Limb (tissue), 2 donors: ENCODE results near the gene MYCT1.
"Not testable (repeated sequence)": the region's sequence is repeated elsewhere in the genome, so short reads cannot be mapped to it uniquely, and the experiment has no call there.

Experiments used
- DNase-seq, 2 donors: peaks; one replicate each; pipeline ENCODE4 v3.0.0-alpha.2; 2016; ENCODE audit errors: extremely low spot score in 2 of 2

Gene MYCT1, protein sequence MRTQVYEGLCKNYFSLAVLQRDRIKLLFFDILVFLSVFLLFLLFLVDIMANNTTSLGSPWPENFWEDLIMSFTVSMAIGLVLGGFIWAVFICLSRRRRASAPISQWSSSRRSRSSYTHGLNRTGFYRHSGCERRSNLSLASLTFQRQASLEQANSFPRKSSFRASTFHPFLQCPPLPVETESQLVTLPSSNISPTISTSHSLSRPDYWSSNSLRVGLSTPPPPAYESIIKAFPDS

DNA sequence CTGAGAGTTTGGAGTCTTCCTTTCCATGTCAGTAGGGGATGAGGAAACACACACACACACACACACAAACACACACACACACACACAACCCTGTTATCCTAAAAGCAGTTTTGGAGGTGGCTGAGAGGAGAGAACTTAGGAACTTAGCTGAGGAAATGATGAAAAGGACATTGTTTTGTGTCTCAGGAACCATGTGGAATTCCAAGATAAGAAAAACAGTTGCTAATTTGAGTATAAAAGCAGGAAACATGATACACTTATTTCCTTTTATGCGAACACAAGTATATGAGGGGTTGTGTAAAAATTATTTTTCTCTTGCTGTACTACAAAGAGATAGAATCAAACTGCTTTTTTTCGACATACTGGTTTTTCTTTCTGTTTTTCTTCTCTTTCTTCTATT, at the start of gene MYCT1:
TSS of gene MYCT1 (plus strand) at position 264 of the 400 bp plus-strand sequence. CDS start at position 270, 6 bp downstream.
- no peak for DNase-seq

DNA sequence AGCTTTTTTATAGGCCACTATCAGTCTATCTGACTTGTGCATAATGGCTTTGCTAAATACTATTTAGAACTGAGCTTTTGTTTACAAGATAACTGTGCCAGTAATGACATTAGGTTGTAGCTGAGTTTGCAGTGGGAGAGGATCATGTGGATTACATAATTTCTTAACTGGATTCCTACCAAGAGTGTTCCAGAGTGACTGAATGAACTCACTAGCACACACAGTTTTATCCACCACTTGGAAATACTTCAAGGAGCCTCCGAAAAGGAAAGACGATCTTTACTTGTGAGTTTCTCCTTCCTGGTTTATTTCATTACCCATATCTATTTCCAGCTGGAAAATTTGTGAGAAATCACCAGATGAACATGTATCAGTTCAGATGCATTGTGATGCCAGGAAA, 49.6 kb upstream of the MYCT1 start:
- peak in 1 of 2 donors; percentile 38 for DNase-seq

DNA sequence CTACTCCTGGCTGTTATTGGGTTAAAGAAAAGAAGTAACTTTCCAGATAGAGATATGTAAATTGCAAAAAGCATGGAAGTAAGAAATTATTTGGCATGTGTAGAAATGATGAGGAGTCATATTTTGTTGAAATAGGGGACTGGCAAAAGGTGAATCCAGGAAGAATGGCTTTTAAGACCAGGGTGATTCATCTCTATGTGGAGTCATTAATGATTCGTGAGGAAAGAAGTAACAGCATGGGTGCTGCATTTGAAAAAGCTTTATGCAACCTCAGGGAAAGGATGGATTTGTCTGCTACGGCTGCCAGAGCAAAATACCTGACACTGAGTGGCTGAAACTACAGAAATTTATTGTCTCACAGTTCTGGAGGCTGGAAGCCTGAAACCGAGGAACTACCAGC, 45.7 kb upstream of the MYCT1 start:
- no peak for DNase-seq

DNA sequence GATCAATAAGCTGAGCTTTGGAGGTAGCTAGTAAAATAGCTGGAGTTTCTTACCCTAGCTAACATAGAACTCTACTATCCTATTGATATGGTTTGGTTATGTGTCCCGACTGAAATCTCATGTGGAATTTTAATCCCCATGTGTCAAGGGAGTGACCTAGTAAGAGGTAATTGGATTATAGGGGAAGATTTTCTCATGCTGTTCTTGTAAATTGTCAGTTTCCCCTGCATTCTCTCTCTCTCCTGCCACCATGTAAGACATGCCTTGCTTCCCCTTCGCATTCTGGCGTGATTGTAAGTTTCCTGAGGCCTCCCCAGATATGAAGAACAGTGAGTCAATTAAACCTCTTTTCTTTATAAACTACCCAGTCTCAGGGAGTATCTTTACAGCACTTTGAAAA, 35.9 kb upstream of the MYCT1 start:
- DNase-seq = no peak

DNA sequence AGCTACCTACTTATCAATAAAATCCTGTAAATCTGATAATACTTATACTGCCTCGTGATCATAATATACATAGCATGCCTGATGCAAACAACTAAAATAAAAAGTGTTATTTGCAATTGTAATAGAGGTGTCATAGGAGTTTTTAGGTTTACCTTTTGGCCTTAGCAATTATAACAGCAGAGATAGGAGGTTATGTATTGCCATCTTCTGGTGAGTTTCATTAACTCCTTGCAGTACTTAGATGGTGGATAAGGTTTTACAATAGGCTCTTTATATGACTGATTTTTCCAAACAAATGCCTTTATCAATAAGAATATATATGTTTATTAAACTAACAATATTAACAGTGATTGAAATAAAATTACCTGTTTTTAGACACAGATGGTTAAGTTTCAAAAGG, 27.8 kb upstream of the MYCT1 start:
- peak in 1 of 2 donors; percentile 10 for DNase-seq

DNA sequence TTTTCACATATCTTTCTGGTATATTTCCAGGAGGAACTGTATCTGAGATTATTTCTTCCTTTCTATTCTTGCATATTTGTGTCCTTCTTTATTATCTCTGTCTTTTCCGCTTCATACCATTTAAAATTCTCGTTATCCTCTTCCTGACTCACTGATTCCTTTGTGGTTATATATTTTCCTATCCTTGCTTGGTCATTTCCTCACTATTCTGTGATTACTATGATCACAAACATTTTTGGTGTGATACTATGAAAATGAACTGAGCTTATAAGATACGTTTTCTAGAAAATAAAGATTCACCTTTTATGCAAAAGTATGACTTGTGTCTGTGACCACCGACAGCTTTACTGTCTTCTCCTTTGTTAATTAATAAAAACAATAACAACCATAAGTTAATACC, 26.5 kb upstream of the MYCT1 start:
- no peak for DNase-seq

DNA sequence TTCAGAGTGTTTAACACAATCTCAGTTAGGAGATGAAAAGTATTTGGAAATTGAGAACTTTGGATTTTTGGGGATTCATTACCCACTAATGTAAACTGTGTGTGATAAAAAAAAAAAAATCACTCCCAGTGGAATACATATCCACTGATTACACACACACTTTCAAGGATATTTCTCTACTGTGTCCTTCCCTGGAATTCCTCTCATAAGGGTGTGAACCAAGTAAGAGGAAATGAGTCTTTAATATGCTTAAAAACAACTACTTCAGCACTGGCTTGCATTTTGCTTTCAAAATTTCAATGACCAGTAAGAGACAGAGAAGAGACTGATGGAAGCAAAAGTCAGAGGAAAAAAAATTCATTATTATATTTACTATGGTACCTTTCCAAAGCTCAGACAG, 24.5 kb upstream of the MYCT1 start:
- no peak for DNase-seq

DNA sequence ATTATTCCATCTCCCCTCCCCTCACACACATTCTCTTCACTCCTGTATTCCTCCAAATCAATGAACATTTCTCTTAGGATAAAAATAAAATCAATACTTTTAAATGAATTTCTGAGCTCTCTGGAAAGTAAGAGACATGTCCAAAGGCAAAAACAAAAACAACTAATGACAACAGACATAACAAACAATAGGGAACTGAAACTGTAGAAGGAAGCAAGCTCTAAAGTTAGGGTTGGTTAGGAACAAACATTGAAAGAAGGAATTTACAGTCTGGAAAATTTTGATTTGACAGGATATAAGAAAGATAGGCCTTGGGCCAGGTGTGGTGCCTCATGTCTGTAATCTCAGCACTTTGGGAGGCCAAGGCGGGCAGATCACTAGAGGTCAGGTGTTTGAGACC, 17.5 kb upstream of the MYCT1 start:
- no peak for DNase-seq

DNA sequence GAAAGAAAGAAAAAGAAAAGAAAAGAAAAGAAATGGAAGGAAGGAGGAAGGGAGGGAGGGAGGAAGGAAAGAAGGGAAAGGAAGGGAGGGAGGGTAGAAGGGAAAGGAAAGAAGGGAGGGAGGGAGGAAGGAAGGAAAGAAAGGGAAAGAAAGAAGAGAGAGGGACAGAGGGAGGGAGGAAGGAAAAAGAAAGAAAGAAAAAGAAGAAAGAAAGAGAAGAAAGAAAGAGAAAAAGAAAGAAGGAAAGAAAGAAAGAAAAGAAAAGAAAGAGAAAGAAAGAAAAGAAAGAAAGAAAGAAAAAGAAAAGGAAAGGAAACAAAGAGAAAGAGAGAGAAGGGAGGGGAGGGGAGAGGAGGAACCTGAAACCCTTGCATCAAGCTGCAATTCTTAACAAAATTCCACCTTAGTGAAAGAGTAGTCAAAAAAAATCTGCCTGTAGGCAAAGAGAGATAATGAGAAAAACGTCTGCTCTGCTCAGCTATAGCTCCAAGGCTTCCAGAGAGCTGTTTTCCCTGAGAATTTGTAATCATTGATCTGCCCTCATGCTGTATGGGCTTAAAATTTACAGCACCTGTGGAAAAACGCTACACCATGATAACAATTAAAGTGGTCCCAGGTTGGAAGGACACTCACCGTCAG, 16.7 kb upstream of the MYCT1 start:
- no peak for DNase-seq

DNA sequence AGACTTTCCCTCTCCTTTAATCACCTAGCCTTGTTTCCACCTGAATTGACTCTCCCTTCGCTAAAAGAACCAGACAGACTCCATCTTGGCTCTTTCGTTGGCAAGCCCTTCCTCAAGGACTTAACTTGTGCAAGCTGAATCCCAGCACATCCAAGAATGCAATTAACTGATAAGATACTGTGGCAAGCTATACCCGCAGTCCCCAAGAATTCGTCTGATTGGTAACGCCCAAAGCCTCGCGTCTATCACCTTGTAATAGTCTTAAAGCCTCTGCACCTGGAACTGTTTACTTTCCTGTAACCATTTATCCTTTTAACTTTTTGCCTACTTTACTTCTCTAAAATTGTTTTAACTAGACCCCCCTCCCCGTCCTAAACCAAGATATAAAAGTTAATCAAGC, 15.6 kb upstream of the MYCT1 start:
- no peak for DNase-seq

DNA sequence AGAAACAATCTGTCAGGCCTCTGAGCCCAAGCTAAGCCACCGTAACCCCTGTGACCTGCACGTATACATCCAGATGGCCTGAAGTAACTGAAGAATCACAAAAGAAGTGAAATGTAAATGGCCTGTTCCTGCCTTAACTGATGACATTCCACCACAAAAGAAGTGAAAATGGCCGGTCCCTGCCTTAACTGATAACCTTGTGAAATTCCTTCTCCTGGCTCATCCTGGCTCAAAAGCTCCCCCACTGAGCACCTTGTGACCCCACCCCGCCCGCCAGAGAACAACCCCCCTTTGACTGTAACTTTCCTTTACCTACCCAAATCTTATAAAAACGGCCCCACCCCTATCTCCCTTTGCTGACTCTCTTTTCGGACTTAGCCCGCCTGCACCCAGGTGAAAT, 14.8 kb upstream of the MYCT1 start:
- DNase-seq = not testable (repeated sequence)

DNA sequence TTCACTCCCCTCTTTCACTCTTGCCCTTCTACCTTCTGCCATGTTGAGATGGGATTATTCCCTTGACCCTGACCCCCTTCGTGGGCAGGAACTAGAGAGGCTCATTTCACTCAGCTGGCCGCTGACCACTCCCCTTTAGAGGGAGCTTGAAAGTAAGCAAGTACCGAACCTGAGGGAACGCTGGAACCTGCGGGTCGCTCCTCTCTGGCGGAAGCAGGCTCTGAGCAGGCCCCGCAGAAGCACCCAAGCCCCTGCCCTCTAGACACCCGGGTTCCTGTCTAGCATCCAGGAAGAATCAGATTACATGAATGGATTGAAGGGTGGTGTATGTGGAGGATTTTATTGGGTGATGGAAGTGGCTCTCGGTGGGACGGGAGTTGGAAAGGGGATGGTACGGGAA, 11.9 kb upstream of the MYCT1 start:
- no peak for DNase-seq

DNA sequence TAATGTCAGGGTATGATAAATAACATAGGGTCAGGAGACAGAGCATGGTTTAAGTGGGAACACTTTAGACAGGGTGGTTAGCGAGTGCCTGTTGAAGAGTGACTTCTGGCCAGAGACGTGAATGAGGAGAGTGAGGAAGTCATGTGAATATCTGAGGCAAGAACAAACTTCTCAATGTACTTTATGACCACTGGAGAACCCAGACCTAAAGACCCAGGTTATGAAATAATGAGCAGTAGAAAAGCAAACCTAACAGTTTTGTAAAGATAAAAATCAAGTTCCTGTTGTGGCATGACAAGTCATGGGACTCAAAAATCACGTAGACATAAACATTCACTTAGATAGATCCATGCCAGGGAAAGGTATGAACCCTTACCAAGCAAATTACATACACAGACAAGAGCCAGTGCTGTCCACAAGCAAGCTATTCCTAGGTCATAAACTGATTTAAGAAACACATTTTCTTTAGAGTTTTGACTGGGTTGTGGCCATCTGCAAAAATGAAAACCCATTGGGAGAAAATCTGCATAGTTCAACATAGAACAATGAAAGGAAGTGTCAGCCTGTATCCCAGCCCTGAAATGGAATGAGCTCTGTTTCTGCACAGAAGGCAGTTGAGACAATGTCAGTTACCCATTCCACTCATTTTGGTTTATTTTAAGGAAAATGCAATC, 2.2 kb upstream of the MYCT1 start:
- DNase-seq = no peak

DNA sequence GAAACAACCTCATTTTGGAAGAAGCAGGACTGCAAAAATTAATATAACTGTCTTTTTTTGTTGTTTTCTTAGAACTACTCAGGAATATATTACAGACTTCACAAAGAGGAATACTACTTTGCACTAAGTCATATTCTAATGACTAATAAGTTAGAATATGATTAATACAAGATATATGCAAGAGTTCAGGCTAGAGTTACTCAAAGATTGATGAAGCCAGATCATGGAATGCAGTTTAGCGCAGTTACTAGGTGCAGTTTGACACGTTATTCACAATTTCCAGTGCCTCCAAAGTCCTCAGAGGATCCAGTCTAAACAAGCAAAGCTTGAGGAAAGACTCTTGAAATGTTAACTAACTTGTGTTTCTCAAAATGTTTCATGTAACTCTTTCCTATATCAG, 1.2 kb upstream of the MYCT1 start:
- no peak for DNase-seq

DNA sequence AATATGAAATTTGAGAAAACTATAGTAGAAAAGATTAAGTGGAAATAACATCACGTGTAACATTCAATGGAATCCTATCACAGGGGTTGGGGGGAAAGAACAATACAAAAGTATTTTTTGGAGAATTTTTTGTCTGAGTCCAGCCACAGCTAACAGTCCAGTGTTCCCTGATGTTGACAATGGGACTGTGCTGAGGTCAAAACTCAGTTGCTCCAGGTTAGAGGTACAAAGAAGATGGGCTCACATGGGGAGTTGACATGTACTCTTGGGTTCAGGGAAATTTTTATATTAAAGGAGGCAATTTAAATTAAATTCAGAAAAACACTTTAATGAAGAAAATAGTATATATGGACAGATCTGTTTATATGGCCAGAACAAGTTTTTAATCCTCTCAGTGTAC, 995 bp downstream of the MYCT1 start:
- DNase-seq = no peak

DNA sequence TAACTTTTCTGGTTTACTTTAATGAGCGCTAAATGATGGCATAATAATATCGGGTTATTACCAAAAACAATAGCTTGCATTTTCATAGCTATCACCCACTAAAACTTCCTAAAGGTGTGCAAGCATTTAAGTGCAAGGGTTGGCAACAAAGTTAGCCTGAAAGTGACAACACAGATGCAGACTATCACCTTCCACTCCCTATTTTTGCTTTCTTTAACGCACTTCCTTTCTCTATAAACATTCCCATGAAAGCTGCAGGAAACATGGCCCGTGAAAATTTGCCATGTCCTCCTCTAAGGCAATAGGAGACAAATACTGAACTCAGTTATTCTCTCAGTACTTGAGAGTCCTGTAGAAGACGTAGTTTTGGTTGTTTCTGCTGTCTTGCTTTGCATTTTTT, 2.7 kb downstream of the MYCT1 start:
- DNase-seq = no peak

DNA sequence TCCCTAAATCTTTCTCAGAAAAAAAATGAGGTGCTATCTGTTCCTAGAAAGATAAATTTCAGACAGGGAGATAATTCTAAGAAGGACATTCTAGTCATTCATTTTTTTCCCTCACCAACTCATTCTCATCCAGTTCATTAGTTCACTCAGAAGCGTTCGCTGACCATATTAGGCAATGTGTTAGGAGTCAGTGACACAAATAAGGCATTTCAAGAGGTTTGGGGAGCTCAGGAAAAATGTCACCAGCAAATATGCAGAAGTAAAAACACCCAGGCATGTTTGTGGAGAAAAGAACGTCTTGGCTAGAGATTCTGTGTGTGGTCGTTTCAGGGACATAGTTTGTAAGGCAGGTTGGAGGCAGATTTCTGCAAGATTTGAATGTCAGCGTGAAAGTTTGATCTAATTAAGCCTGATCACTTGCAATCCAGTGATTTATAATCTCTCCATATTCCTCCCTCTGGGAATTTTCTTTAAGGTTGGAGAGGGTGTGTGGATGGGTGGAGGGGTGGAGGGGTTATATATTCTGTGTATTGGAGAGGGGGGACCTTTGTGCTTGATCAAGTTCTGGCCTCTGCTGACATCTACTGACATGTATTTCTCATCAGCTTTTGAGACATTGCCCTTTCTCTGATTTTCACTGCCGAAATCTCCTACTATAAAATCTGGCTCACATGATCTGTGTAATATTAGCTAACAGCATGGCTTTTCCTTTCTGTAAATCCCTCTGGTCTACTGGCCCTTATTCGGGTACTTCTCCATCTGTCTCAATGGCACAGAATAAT, 3.6 kb downstream of the MYCT1 start:
- no peak for DNase-seq

DNA sequence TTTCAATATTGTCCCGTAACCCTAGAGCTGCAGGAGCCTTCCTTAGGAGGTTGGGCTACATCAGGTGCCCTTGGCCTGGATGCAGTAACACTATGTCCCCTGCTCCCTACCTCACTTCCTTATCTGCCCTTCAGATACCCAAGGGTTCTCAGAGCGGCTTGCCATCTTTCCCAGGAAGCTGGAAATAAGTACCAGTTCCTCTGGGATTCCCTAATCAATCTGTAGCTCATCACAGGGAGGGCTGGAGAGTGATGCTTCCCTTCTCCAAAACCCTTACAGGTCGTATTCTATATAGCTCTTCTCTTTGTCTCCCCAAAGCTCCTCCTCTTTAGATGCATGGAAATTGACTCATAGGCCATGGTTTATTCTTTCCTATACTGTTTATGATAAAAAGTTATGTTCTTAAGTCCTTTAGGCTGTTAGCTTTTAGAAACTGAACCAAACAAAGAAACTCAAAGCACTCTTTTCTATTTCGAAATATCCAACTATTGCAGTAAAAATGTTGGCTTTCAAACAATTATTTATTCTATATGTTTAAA, 4.2 kb downstream of the MYCT1 start:
- no peak for DNase-seq

DNA sequence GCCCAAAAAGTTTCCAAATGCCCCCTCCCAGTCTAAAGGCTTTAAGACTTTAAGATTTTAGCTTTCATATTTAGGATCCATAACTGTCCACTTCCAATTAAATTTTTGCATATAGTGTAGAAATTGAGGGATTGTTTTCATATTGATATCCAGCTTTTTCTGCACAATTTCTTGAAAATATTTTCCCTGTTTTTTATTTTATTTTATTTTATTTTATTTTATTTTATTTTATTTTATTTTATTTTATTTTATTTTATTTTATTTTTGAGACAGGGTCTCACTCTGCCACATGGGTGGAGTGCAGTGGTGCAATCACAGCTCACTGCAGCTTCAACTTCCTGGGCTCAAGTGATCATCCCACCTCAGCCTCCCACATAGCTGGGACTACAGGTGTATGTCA, 6.1 kb downstream of the MYCT1 start:
- DNase-seq = not testable (repeated sequence)

DNA sequence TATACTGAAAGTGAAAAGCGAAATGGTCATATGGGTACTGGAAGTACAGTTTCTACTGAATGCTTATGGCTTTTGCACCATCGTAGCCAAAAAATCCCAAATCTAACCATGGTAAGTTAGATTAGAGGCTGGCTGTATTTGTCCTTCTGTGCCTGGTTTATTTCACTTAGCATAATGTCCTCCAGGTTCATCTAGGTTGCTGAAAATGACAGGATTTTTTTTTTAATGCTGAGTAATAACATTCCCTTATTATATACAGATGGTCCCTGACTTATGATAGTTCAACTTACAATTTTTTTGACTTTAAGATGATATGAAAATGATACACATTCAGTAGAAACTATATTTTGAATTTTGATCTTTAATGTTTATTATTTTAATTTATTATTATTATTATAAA, 7.6 kb downstream of the MYCT1 start:
- DNase-seq = no peak

DNA sequence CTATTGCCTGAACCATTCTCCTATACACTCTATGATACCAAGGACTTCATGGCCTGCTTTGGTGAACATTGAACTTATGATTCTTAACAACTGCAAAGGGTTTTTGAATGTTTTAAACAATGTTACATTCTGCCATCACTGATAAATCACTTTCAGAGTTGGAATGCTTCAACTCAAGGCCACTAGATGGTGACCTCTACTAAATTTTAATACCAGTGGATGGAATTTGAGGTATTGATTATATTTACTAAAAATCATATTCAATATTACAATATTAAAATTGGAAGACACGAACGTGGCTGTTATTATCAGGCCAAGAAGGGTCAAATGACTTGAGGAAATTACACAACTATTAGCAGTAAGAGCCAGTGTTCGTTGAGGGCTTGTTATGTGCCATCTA, 18.6 kb downstream of the MYCT1 start:
- DNase-seq = no peak

DNA sequence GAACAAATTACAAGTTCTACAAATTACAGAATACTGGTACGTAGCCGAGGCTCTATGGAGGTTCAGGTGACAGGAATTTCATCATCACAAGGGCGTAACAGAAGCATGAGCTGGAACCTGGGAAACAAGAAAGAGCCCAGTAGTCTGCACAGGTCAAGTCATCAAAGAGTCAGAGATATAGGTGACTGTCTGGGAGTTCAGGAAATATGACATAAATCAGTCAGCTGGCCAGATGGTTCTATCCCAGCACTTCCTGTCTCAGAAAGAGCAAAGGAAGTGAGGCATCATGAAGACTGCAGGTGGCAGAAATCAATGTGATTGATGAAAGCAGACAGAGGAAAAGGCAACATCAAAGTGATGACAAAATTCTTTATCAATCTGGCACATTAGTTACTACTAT, 23.3 kb downstream of the MYCT1 start:
- no peak for DNase-seq
